GM12801 (cell line): ENCODE results near the gene ZNF784.

Experiments used
- TF ChIP-seq, protein P1 (sequence below): IDR thresholded peaks from one replicate; pipeline ENCODE4 v1.5.1; 2011; ENCODE audit warnings: control low read depth; ENCODE audit not compliant: insufficient read length; ENCODE audit errors: extremely low read depth

Gene ZNF784

DNA sequence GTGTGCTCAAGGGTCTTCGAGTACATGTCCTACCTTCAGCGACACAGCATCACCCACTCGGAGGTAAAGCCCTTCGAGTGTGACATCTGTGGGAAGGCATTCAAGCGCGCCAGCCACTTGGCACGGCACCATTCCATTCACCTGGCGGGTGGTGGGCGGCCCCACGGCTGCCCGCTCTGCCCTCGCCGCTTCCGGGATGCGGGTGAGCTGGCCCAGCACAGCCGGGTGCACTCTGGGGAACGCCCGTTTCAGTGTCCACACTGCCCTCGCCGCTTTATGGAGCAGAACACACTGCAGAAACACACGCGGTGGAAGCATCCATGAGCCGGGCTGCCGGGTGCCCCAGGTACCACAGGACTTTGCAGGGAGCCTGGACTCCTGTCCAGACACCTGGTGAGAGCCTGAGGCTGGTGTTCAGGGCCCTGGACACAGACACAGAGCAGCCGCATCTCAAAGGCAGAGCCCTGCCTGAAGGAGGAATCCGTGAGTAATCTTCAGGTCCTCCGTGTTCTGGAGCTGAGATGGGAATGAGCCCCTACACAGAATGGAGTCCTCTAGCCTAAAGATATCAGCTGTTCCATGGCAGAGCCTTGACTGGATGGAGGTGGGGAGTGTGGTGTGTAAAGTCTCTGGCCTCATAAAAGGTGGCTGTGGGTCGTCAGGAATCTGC lies 20.6 kb upstream of the ZNF784 start:
- TF ChIP-seq, protein P1, sequence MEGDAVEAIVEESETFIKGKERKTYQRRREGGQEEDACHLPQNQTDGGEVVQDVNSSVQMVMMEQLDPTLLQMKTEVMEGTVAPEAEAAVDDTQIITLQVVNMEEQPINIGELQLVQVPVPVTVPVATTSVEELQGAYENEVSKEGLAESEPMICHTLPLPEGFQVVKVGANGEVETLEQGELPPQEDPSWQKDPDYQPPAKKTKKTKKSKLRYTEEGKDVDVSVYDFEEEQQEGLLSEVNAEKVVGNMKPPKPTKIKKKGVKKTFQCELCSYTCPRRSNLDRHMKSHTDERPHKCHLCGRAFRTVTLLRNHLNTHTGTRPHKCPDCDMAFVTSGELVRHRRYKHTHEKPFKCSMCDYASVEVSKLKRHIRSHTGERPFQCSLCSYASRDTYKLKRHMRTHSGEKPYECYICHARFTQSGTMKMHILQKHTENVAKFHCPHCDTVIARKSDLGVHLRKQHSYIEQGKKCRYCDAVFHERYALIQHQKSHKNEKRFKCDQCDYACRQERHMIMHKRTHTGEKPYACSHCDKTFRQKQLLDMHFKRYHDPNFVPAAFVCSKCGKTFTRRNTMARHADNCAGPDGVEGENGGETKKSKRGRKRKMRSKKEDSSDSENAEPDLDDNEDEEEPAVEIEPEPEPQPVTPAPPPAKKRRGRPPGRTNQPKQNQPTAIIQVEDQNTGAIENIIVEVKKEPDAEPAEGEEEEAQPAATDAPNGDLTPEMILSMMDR, result no peak

DNA sequence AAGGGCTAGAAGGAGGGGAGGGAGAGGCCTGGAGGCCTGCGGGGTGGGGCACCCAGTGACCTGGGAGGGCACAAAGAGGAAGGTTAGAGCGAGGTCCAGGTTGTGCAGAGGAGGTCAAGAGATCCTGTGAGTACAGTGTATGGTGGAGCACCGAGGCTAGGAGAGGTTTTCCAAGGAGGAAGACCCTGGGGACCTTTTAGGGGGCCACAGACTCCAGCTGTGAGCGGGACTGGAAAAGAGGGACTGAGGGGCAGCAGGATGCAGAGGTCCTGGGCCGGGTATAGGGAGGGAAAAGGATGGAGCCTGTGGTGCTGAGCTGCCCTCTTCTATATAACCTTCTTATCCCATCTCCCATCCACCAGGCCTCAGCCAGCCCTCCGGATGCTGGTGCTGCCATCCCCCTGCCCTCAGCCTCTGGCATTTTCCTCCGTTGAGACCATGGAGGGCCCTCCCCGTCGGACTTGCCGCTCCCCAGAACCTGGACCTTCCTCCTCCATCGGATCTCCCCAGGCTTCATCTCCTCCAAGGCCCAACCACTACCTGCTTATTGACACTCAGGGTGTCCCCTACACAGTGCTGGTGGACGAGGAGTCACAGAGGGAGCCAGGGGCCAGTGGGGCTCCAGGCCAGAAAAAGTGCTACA lies 19.9 kb upstream of the ZNF784 start:
- TF ChIP-seq, protein P1, result no peak

DNA sequence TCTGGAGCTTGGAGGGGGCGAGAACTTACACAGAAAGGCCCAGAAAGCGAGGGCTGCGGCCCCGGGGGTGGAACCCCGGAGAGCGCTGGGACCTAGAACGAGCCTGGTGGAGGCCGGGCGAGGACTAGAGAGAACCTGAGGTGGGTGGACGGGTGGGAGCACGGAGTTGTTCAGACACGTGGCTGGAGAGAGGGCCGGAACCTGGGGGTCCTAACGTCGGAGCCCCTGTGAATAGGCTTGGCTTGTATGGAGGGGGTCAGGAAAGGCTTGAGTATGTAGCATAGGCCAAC lies 19.5 kb upstream of the ZNF784 start:
- TF ChIP-seq, protein P1, result no peak

DNA sequence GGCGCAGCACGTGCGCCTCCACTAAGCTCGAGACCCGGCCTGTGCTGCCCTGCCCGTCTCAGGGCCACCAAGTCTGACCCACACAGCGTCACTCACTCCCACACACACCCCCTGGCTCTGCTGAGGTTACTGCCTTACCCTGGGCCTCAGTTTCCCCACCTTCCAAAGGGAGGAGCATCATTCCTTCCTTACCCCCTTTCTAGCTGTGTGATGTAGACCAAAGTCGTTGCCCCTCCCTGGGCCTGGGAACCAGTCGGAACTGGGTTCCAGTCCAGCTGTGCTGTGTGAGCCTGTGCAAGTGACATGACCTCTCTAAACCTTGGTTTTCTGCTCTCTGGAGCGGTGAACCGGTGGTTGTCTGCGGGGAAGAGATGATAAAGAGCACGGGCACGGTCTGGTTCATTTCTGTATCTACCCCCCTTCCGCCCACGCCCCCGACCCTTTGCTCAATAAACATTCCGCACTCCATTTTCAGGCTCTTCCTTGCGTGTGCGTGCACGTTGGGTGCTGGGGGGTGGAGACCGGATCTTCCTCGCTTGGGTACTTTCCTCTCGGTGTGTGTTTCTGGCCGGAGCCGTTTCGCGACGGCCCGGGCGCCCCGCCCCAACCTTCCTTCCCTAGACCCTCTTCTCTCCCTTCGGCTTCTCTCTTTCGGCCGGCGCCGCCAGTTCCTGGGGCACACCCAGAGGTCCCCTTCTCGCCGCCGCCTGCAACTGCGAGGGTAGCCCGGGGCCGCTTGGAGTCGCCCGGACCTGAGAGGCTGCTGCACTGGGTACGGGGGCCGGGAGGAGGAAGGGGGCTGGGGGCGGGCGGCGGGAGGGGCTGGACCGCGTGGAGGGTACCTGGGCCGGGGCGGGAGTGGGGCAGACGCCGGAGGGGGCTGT lies 18.9 kb upstream of the ZNF784 start, which contains the start of gene ZNF581:
Gene ZNF581, plus strand, starts transcription at position 647 of the 884 bp plus-strand sequence. CDS start 923 bp downstream, outside the sequence.
- TF ChIP-seq, protein P1, result no peak

DNA sequence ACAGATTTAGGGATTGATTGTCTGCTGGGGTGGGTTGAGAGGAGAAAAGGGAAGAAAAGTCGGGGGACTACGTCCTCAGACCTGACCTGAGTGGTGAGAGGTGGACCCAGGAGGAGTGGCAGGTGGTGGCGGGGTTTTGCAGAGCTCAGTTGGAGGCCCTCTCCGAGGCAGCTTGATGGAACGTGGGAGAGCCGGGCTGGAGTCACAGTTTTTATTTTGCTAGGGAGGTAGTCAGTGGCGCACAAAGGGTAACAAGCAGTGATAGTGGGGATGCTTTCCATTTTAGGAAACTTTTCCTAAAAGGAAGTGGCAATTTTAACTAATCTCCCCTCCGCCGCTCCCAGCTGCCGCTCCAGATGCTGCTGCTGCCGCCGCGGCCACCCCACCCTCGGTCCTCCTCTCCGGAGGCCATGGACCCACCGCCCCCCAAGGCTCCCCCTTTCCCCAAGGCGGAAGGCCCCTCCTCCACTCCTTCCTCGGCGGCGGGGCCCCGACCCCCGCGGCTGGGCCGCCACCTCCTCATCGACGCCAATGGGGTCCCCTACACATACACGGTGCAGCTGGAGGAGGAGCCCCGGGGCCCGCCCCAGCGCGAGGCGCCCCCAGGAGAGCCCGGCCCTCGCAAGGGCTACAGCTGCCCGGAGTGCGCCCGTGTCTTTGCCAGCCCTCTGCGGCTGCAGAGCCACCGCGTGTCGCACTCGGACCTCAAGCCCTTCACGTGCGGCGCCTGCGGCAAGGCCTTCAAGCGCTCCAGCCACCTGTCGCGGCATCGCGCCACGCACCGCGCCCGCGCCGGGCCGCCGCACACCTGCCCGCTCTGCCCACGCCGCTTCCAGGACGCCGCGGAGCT lies 18.0 kb upstream of the ZNF784 start:
- TF ChIP-seq, protein P1, result no peak

DNA sequence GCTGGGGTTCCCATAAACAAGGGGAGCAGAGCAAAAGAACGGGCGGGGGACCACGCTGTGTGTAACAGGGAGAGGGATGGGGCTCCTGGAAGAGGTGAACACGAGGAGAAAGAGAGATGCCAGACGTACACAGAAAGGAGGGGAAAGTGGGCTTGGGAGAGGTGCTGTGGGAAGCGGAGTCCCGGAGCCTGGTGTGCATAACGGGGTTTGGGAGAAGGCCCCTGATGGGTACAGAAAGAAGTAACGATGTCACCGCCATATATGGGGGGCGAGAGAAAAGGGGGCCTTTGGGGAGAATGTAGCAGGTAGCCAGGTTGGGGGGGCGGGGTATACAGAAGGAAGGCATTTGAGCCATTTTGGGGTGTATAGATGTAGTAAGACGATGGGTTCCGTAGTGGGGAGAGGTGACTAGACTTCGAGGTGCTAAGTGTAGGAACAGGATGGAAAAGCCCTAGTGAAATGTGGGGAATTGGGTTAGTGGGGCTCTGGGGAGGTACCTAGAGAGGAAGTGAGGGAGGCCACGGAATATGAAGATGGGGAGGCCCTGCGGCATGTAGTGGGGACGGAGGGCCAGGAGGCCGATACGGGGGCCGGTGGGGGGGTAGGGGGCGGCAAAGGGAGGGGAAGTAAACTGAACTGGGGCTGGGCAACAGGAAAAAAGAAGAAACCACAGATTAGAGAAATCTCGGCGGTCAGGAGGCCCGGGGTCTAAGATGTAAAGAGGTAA lies 17.2 kb upstream of the ZNF784 start:
- TF ChIP-seq, protein P1, result no peak
